Smooth muscle cell of the brain vasculature (primary cell): ENCODE data around the gene LTB4R2.

Experiments
- DNase-seq: peaks from one replicate; pipeline ENCODE4 v3.0.0-alpha.2; 2012; ENCODE audit warnings: low read depth, low spot score

The LTB4R2 gene

GRCh38 chr14:24299255-24300191, 10.4 kb upstream of the LTB4R2 start, which contains the start of the genes DHRS1 and NOP9:
Gene DHRS1 (minus strand): TSS chr14:24299780. CDS start chr14:24299106, 674 bp downstream.
Gene NOP9 (plus strand): TSS chr14:24299850. CDS start chr14:24299955, 105 bp downstream.
- peak; percentile 62 for DNase-seq

- no peak for DNase-seq
Observed at GRCh38 chr14:24300326-24300980, 9.5 kb upstream of the LTB4R2 start.

- no peak for DNase-seq
Observed at GRCh38 chr14:24304019-24304387, 5.9 kb upstream of the LTB4R2 start.

- no peak for DNase-seq
Observed at GRCh38 chr14:24307156-24307574, 2.8 kb upstream of the LTB4R2 start.

- DNase-seq: no peak
Observed at GRCh38 chr14:24307575-24308341, 2.2 kb upstream of the LTB4R2 start, which contains the start of gene CIDEB. Gene CIDEB (minus strand): TSS chr14:24307977. CDS start chr14:24307858, 119 bp downstream.

- no peak for DNase-seq
Observed at GRCh38 chr14:24308342-24309124, 1.4 kb upstream of the LTB4R2 start.

- DNase-seq: no peak
Observed at GRCh38 chr14:24310265-24310645, 315 bp downstream of the LTB4R2 start.

GRCh38 chr14:24310646-24311604, 985 bp downstream of the LTB4R2 start, which contains the start of gene LTB4R:
Gene LTB4R (plus strand): TSS chr14:24311502. CDS start chr14:24315652, 4,150 bp downstream.
- DNase-seq: peak; percentile 13

GRCh38 chr14:24311837-24312615, 2.1 kb downstream of the LTB4R2 start:
- DNase-seq: no peak

GRCh38 chr14:24312736-24313507, 3.0 kb downstream of the LTB4R2 start:
- no peak for DNase-seq

- DNase-seq: no peak
Observed at GRCh38 chr14:24313913-24314312, 4.0 kb downstream of the LTB4R2 start.

- no peak for DNase-seq
Observed at GRCh38 chr14:24314377-24315193, 4.6 kb downstream of the LTB4R2 start.

GRCh38 chr14:24315243-24315806, 5.4 kb downstream of the LTB4R2 start:
- DNase-seq: no peak

GRCh38 chr14:24315807-24316596, 6.1 kb downstream of the LTB4R2 start:
- no peak for DNase-seq

- DNase-seq: no peak
Observed at GRCh38 chr14:24316597-24316950, 6.6 kb downstream of the LTB4R2 start.
